B cell (primary cell): ENCODE measurements around the gene GC. TPM values are rescaled to one million over a fixed set of nuclear protein-coding genes. Genes with fewer than 3 reads are reported as not detected.

Source experiments
- ATAC-seq: fragments of 200-7000 bp; cut with Tn5 transposase; one replicate; pipeline ENCODE4 v1.10.0; 2021; ENCODE audit warnings: low read depth, mild to moderate bottlenecking, moderate number of reproducible peaks, moderate library complexity
- CTCF ChIA-PET: fragments of 350-600 bp; sonication (Branson Sonifier 250); formaldehyde crosslinking; loops from one replicate; lab custom pipeline; 2021; ENCODE audit warnings: antibody characterized with exemption, inconsistent platforms; lab: Charles Lee
- POLR2A ChIA-PET: fragments of 350-600 bp; sonication (Branson Sonifier 250); formaldehyde crosslinking; loops from one replicate; lab custom pipeline; 2021; ENCODE audit warnings: antibody characterized with exemption; lab: Charles Lee
- DNase-seq: peaks from one replicate; pipeline ENCODE4 v3.0.0; 2013
- H2AFZ ChIP-seq: 2 replicates; pipeline ENCODE4 v1.6.1; 2012; ENCODE audit warnings: mild to moderate bottlenecking, low read depth, low read length; ENCODE audit not compliant: insufficient read depth, poor library complexity, severe bottlenecking
- H3K27ac ChIP-seq, 2 donors: 1 replicate in 1 of 2; 2 replicates in 1 of 2; pipeline ENCODE4 v1.5.1; 2012 to 2013; ENCODE audit warnings: low read length in 2 of 2, mild to moderate bottlenecking in 2 of 2, moderate library complexity in 1 of 2
- H3K27me3 ChIP-seq, 4 experiments: fragments of 200-600 bp in 1 of 4; sonication (generic) in 1 of 4; replicated peaks in 1 of 4; 1 replicate in 2 of 4; 2 replicates in 2 of 4; pipeline versions ENCODE4 v1.6.1 to v1.7.0; 2013 to 2016; ENCODE audit warnings: low read length in 3 of 4, mild to moderate bottlenecking in 2 of 4, mixed read lengths in 1 of 4, moderate library complexity in 1 of 4; ENCODE audit not compliant: insufficient read depth in 4 of 4, control insufficient read depth in 3 of 4; ENCODE audit errors: control extremely low read depth in 1 of 4
- H3K36me3 ChIP-seq, 2 experiments: replicated peaks in 1 of 2; 1 replicate in 1 of 2; 2 replicates in 1 of 2; pipeline versions ENCODE4 v1.6.1 to v1.7.1; 2013; ENCODE audit warnings: low read length in 1 of 2; ENCODE audit not compliant: insufficient read depth in 2 of 2, control insufficient read depth in 1 of 2; ENCODE audit errors: control extremely low read depth in 1 of 2, extremely low read depth in 1 of 2
- H3K4me1 ChIP-seq, 2 donors: fragments of 200-600 bp in 1 of 2; sonication (generic) in 1 of 2; 1 replicate in 1 of 2; 2 replicates in 1 of 2; pipeline versions ENCODE4 v1.5.1 to v1.6.1; 2013 to 2017; ENCODE audit warnings: low read length in 2 of 2; ENCODE audit not compliant: control insufficient read depth in 2 of 2, insufficient read depth in 2 of 2
- H3K4me2 ChIP-seq: replicated peaks from 2 replicates; pipeline ENCODE3; 2012; ENCODE audit warnings: mild to moderate bottlenecking, low read depth, low read length; ENCODE audit not compliant: poor library complexity, severe bottlenecking
- H3K4me3 ChIP-seq, 5 experiments: fragments of 200-600 bp in 1 of 5; sonication (generic) in 1 of 5; 1 replicate in 3 of 5; 2 replicates in 2 of 5; pipeline versions ENCODE4 v1.5.1 to v1.7.0; 2011 to 2016; ENCODE audit warnings: low read length in 4 of 5, mild to moderate bottlenecking in 4 of 5, low read depth in 2 of 5, control low read depth in 1 of 5, moderate library complexity in 1 of 5; ENCODE audit not compliant: insufficient read depth in 1 of 5; ENCODE audit errors: control extremely low read depth in 1 of 5, extremely low read depth in 1 of 5
- H3K79me2 ChIP-seq: fragments of 200-600 bp; sonication (generic); one replicate; pipeline ENCODE4 v1.6.0; 2016; ENCODE audit warnings: low read length; ENCODE audit not compliant: control insufficient read depth, insufficient read depth
- H3K9ac ChIP-seq: fragments of 200-600 bp; sonication (generic); 2 replicates; pipeline ENCODE4 v1.6.1; 2017; ENCODE audit warnings: mild to moderate bottlenecking, low read length, moderate library complexity
- H3K9me3 ChIP-seq, 3 donors: one replicate each; pipeline versions ENCODE4 v1.6.1 to v1.7.1; 2013; ENCODE audit warnings: low read length in 2 of 3; ENCODE audit not compliant: control insufficient read depth in 2 of 3, insufficient read depth in 1 of 3; ENCODE audit errors: control extremely low read depth in 1 of 3
- H4K20me1 ChIP-seq: 2 replicates; pipeline ENCODE4 v1.6.0; 2012; ENCODE audit warnings: mild to moderate bottlenecking, low read length; ENCODE audit not compliant: insufficient read depth, control insufficient read depth, poor library complexity, severe bottlenecking
- H3K27ac Mint-ChIP-seq: one replicate; pipeline ENCODE4 v1.8.0; 2021; ENCODE audit warnings: mixed read lengths
- H3K27me3 Mint-ChIP-seq: one replicate; pipeline ENCODE4 v1.8.0; 2021; ENCODE audit warnings: mixed read lengths
- H3K4me1 Mint-ChIP-seq: one replicate; pipeline ENCODE4 v1.8.0; 2021; ENCODE audit warnings: mixed read lengths
- H3K4me3 Mint-ChIP-seq: one replicate; pipeline ENCODE4 v1.8.0; 2021; ENCODE audit warnings: mixed read lengths
- H3K9me3 Mint-ChIP-seq: one replicate; pipeline ENCODE4 v1.8.0; 2022; ENCODE audit warnings: mixed read lengths; ENCODE audit not compliant: insufficient read depth
- CTCF ChIP-seq: fragments of 200-600 bp; IDR thresholded peaks from one replicate; pipeline ENCODE4 v1.8.0; 2022; ENCODE audit warnings: antibody characterized with exemption, mild to moderate bottlenecking
- EZH2 ChIP-seq: IDR thresholded peaks from 2 replicates; pipeline ENCODE4 v1.6.1; 2012; ENCODE audit warnings: borderline replicate concordance, low read depth, mild to moderate bottlenecking, moderate library complexity, low read length; ENCODE audit not compliant: insufficient read depth, poor library complexity, severe bottlenecking
- whole genome bisulfite sequencing: methylation state at CpG from one replicate; pipeline ENCODE4 v1.1.5; 2013; ENCODE audit warnings: missing lambda C conversion rate; ENCODE audit not compliant: insufficient coverage; 5-methylcytosine and 5-hydroxymethylcytosine counted together
- intact Hi-C: fragments of 100-400 bp; cut with micrococcal nuclease; formaldehyde crosslinking; loops from one replicate; pipeline ENCODE4 v1.10.0; 2022
- polyA plus RNA-seq: library from polyadenylated mRNA; depleted of rRNA; stranded (reverse); fragments of >200 nt; gene quantifications from 2 replicates; pipeline ENCODE4 v1.2.3, GENCODE V29; 2012
- total RNA-seq, 2 donors: library from RNA; stranded (reverse); fragments of 120-200 nt in 1 of 2; gene quantifications; 1 replicate in 1 of 2; 2 replicates in 1 of 2; pipeline versions ENCODE4 v1.2.3 to v1.2.4, GENCODE V29; 2013 to 2022

GC gene
- total and polyA plus RNA-seq, 2 donors (not counting 1 experiment from before 2014, with no cell fraction given), result not detected

GRCh38 chr4:71697031-71697430 is 86.8 kb downstream of the GC start:
- intact Hi-C loops, result no loop called here
- Histone ChIP-seq H3K36me3 (no peaks in the 10 kb centered on the region), H3K4me2 (no peak overlapping the region), H3K4me3 (no peak overlapping the region), H3K27me3 (no peaks in the 10 kb centered on the region), H3K79me2 (no peaks in the 10 kb centered on the region), H2AFZ (no peak overlapping the region), H3K9ac (no peak overlapping the region), H3K4me1 (no peaks in the 10 kb centered on the region), H4K20me1 (no peaks in the 10 kb centered on the region), H3K27ac (no peak overlapping the region), H3K9me3 (no peaks in the 10 kb centered on the region)
- no peak for DNase-seq
- no peak overlapping the region for H3K4me3 Mint-ChIP-seq
- H3K9me3 Mint-ChIP-seq, result no peaks in the 10 kb centered on the region
- H3K27me3 Mint-ChIP-seq, result peaks cover 19% of the 10 kb centered on the region
- ATAC-seq, result no peak
- POLR2A ChIA-PET, result no interaction called here
- TF ChIP-seq EZH2 (no peak), CTCF (no peak)
- H3K4me1 Mint-ChIP-seq, result no peaks in the 10 kb centered on the region
- 86% methylated on average over 2 of the region's 4 CpGs for WGBS
- CTCF ChIA-PET, result no interaction called here
- no peak overlapping the region for H3K27ac Mint-ChIP-seq

GRCh38 chr4:71694961-71695360 is 88.9 kb downstream of the GC start:
- intact Hi-C loops, result no loop called here
- DNase-seq (no peak), ATAC-seq (no peak)
- Histone ChIP-seq H2AFZ (no peak overlapping the region), H3K9ac (no peak overlapping the region), H3K79me2 (no peaks in the 10 kb centered on the region), H3K4me1 (no peaks in the 10 kb centered on the region), H3K27ac (no peak overlapping the region), H3K4me2 (no peak overlapping the region), H3K4me3 (no peak overlapping the region), H3K36me3 (no peaks in the 10 kb centered on the region), H4K20me1 (no peaks in the 10 kb centered on the region), H3K27me3 (peaks cover 0 to 2% (median 0%) of the 10 kb centered on the region in 4 experiments), H3K9me3 (no peaks in the 10 kb centered on the region)
- H3K9me3 Mint-ChIP-seq, result no peaks in the 10 kb centered on the region
- ChIA-PET CTCF (no interaction called here), POLR2A (no interaction called here)
- no peak for TF ChIP-seq EZH2
- TF ChIP-seq CTCF, result no peak
- no peak overlapping the region for H3K4me3 Mint-ChIP-seq
- H3K27me3 Mint-ChIP-seq, result peaks cover 24% of the 10 kb centered on the region
- H3K4me1 Mint-ChIP-seq, result no peaks in the 10 kb centered on the region
- H3K27ac Mint-ChIP-seq, result no peak overlapping the region
- 100% methylated on average over 1 of the region's 5 CpGs for WGBS
